ENCODE measurements around the gene PXMP2. TPM values are rescaled to one million over a fixed set of nuclear protein-coding genes. Genes with fewer than 3 reads are reported as not detected.

Gene PXMP2
- total RNA-seq, 1 experiment from 2014 or later, result 17.8 TPM

- WGBS (ENCODE audit: extremely low coverage, insufficient read length, low lambda C conversion rate), result no CpG with 5 or more reads among the region's 12 CpGs
- no peak for DNase-seq
Observed at GRCh38 chr12:132695431-132695830, 8.0 kb downstream of the PXMP2 start.

More at GRCh38 chr12:132695431-132695830, 8.0 kb downstream of the PXMP2 start:
- Histone ChIP-seq H2AFZ (ENCODE audit: low read length) (no peak overlapping the region), H2BK120ac (ENCODE audit: low read depth, low read length, poor library complexity, severe bottlenecking) (no peak overlapping the region), H3K9ac (ENCODE audit: extremely low read depth, insufficient read length, low read length) (no peak overlapping the region), H2AK5ac (ENCODE audit: insufficient read length, low read length) (no peak overlapping the region), H4K5ac (ENCODE audit: insufficient read length, low read depth, low read length) (no peak overlapping the region), H3K23ac (ENCODE audit: insufficient read length, low read depth, low read length) (no peak overlapping the region), H3K4me1 (ENCODE audit: insufficient read depth, low read length) (no peaks in the 10 kb centered on the region), H3T11ph (ENCODE audit: low read length) (no peak overlapping the region), H2BK20ac (ENCODE audit: low read depth, low read length, poor library complexity, severe bottlenecking) (no peak overlapping the region), H3K23me2 (ENCODE audit: insufficient read length, low read depth, low read length, poor library complexity, severe bottlenecking) (no peaks in the 10 kb centered on the region), H3K79me2 (ENCODE audit: insufficient read depth, low read length) (no peaks in the 10 kb centered on the region), H3K56ac (ENCODE audit: insufficient read length, low read depth, low read length) (no peak overlapping the region), H4K8ac (replicated peaks; ENCODE audit: insufficient read length, low read depth, low read length) (no peak overlapping the region), H3K18ac (ENCODE audit: insufficient read length, low read depth, low read length) (no peak overlapping the region), H3K9me3 (ENCODE audit: control insufficient read depth, low read depth, low read length) (no peaks in the 10 kb centered on the region), H3K79me1 (ENCODE audit: insufficient read depth, low read depth, low read length, poor library complexity, severe bottlenecking) (no peaks in the 10 kb centered on the region), H2BK5ac (ENCODE audit: insufficient read length, low read length) (no peak overlapping the region), H4K91ac (ENCODE audit: insufficient read length, low read depth, low read length) (no peak overlapping the region), H4K20me1 (ENCODE audit: control insufficient read depth, insufficient read depth, insufficient read length) (no peaks in the 10 kb centered on the region), H3K14ac (ENCODE audit: insufficient read depth, low read length) (no peak overlapping the region), H3K4me2 (ENCODE audit: insufficient read depth, insufficient read length, low read length) (no peak overlapping the region), H3K27ac (ENCODE audit: insufficient read length, low read depth, low read length) (no peak overlapping the region), H3K4ac (ENCODE audit: low read depth, low read length) (no peak overlapping the region), H3K27me3 (ENCODE audit: insufficient read depth, low read length) (no peaks in the 10 kb centered on the region), H2BK12ac (ENCODE audit: insufficient read length, low read depth, low read length) (no peak overlapping the region), H2BK15ac (ENCODE audit: low read depth, low read length) (no peak overlapping the region)
- Mint-ChIP-seq H3K36me3 (ENCODE audit: insufficient read depth in 1 of 3, low read depth in 3 of 3) (peaks cover 10 to 56% (median 22%) of the 10 kb centered on the region in 3 experiments), H3K4me1 (no peaks in the 10 kb centered on the region), H3K27me3 (ENCODE audit: low read depth) (no peaks in the 10 kb centered on the region), H3K27ac (no peak overlapping the region; a peak in 1 of 7 replicates), H3K4me3 (no peak overlapping the region), H3K9me3 (no peaks in the 10 kb centered on the region)
- TF ChIP-seq CTCF (conservative IDR thresholded peaks at IDR 0.05), result no peak

All from H9 (cell line).